IMR-90 (cell line): ENCODE results near the gene SMAD2. TPM values are rescaled to one million over a fixed set of nuclear protein-coding genes. Genes with fewer than 3 reads are reported as not detected.

Source experiments
- ATAC-seq: fragments of 200-7000 bp; cut with Tn5 transposase; 2 replicates; pipeline ENCODE4 v1.9.1; 2020; ENCODE audit warnings: low read depth, mild to moderate bottlenecking, moderate library complexity
- BruUV-seq: library from RNA; stranded (reverse); fragments of 400-500 nt; replicated peaks from 2 replicates; lab custom pipeline; 2021; lab: Mats Ljungman, UMichigan
- CTCF ChIA-PET: fragments of 300-600 bp; formaldehyde crosslinking; extraction: SDS; loops from one replicate; lab custom pipeline; 2021; ENCODE audit warnings: antibody characterized with exemption; lab: Yijun Ruan, JAX
- POLR2A ChIA-PET: fragments of 300-600 bp; sonication (Branson Sonifier 250); formaldehyde crosslinking; loops from one replicate; lab custom pipeline; 2022; ENCODE audit warnings: antibody characterized with exemption; ENCODE audit not compliant: unreplicated experiment; lab: Charles Lee
- DNase-seq: peaks from one replicate; pipeline ENCODE4 v3.0.0; 2013
- H2AFZ ChIP-seq: replicated peaks from 2 replicates; pipeline ENCODE3; 2013; ENCODE audit warnings: low read length, mild to moderate bottlenecking; ENCODE audit not compliant: poor library complexity
- H2AK5ac ChIP-seq: 2 replicates; pipeline ENCODE4 v1.6.1; 2013; ENCODE audit warnings: low read depth, low read length, inconsistent platforms
- H2AK9ac ChIP-seq: replicated peaks from 2 replicates; pipeline ENCODE3; 2013; ENCODE audit warnings: mild to moderate bottlenecking, low read depth, low read length, moderate library complexity; ENCODE audit not compliant: poor library complexity
- H2BK120ac ChIP-seq: 2 replicates; pipeline ENCODE4 v1.6.1; 2013; ENCODE audit warnings: low read depth, low read length, inconsistent platforms
- H2BK15ac ChIP-seq: 3 replicates; pipeline ENCODE4 v1.6.1; 2013; ENCODE audit warnings: low read depth, low read length, inconsistent platforms
- H2BK20ac ChIP-seq: 2 replicates; pipeline ENCODE4 v1.6.1; 2013; ENCODE audit warnings: low read depth, mild to moderate bottlenecking, inconsistent platforms, low read length, moderate library complexity
- H2BK5ac ChIP-seq: 2 replicates; pipeline ENCODE4 v1.6.1; 2013; ENCODE audit warnings: mild to moderate bottlenecking, low read depth, low read length, inconsistent platforms; ENCODE audit not compliant: poor library complexity, severe bottlenecking
- H3K14ac ChIP-seq: replicated peaks from 2 replicates; pipeline ENCODE4 v1.6.1; 2013; ENCODE audit warnings: low read depth, low read length, inconsistent platforms
- H3K18ac ChIP-seq: 2 replicates; pipeline ENCODE4 v1.6.1; 2013; ENCODE audit warnings: low read depth, low read length, control low read depth
- H3K23ac ChIP-seq: 2 replicates; pipeline ENCODE4 v1.6.1; 2013; ENCODE audit warnings: low read depth, low read length, inconsistent platforms
- H3K27ac ChIP-seq: 2 replicates; pipeline ENCODE4 v1.5.1; 2013; ENCODE audit warnings: mild to moderate bottlenecking, control low read depth, low read length; ENCODE audit not compliant: insufficient read depth
- H3K27me3 ChIP-seq: 2 replicates; pipeline ENCODE4 v1.6.1; 2013; ENCODE audit warnings: low read length; ENCODE audit not compliant: control insufficient read depth, insufficient read depth
- H3K36me3 ChIP-seq: 2 replicates; pipeline ENCODE4 v1.6.1; 2013; ENCODE audit warnings: low read length, mixed read lengths; ENCODE audit not compliant: control insufficient read depth, insufficient read depth
- H3K4ac ChIP-seq: 2 replicates; pipeline ENCODE4 v1.6.1; 2013; ENCODE audit warnings: low read depth, low read length, inconsistent platforms
- H3K4me1 ChIP-seq: 2 replicates; pipeline ENCODE4 v1.6.1; 2013; ENCODE audit warnings: low read length, mixed read lengths; ENCODE audit not compliant: control insufficient read depth, insufficient read depth
- H3K4me2 ChIP-seq: 2 replicates; pipeline ENCODE4 v1.6.1; 2013; ENCODE audit warnings: low read depth, mild to moderate bottlenecking, control low read depth, low read length, moderate library complexity
- H3K4me3 ChIP-seq: 2 replicates; pipeline ENCODE4 v1.5.1; 2013; ENCODE audit warnings: low read depth, mild to moderate bottlenecking, control low read depth, low read length, moderate library complexity; ENCODE audit not compliant: insufficient read depth
- H3K56ac ChIP-seq: 2 replicates; pipeline ENCODE4 v1.6.1; 2013; ENCODE audit warnings: low read length, inconsistent platforms; ENCODE audit not compliant: insufficient read depth; ENCODE audit errors: extremely low read depth
- H3K79me1 ChIP-seq, 2 experiments: 2 replicates each; pipeline ENCODE4 v1.6.1; 2013; ENCODE audit warnings: low read length in 2 of 2, inconsistent platforms in 1 of 2, low read depth in 1 of 2
- H3K9ac ChIP-seq: 2 replicates; pipeline ENCODE4 v1.6.1; 2013; ENCODE audit warnings: low read depth, low read length, control low read depth
- H3K9me1 ChIP-seq: 2 replicates; pipeline ENCODE4 v1.6.1; 2013; ENCODE audit warnings: low read length, inconsistent platforms; ENCODE audit not compliant: insufficient read depth
- H3K9me3 ChIP-seq: 2 replicates; pipeline ENCODE4 v1.6.1; 2013; ENCODE audit warnings: low read length; ENCODE audit not compliant: control insufficient read depth, insufficient read depth
- H4K20me1 ChIP-seq: 2 replicates; pipeline ENCODE4 v1.6.1; 2013; ENCODE audit warnings: low read length, inconsistent platforms; ENCODE audit not compliant: insufficient read depth
- H4K5ac ChIP-seq: 2 replicates; pipeline ENCODE4 v1.6.1; 2013; ENCODE audit warnings: mild to moderate bottlenecking, low read depth, low read length, control low read depth
- H4K8ac ChIP-seq, 2 experiments: 2 replicates each; pipeline ENCODE4 v1.6.1; 2013; ENCODE audit warnings: low read depth in 2 of 2, low read length in 2 of 2, control low read depth in 1 of 2, inconsistent platforms in 1 of 2
- H4K91ac ChIP-seq: 2 replicates; pipeline ENCODE4 v1.6.1; 2013; ENCODE audit warnings: low read depth, low read length, inconsistent platforms; ENCODE audit not compliant: insufficient read depth
- BHLHE40 ChIP-seq: fragments of 150-350 bp; IDR thresholded peaks from 2 replicates; pipeline ENCODE4 v1.6.1; 2016; ENCODE audit warnings: mild to moderate bottlenecking, low read depth, low read length
- CEBPB ChIP-seq: IDR thresholded peaks from 2 replicates; pipeline ENCODE4 v1.6.1; 2012; ENCODE audit warnings: low read depth, low read length, improper control_type of control experiment
- CHD1 ChIP-seq: IDR thresholded peaks from 2 replicates; pipeline ENCODE4 v1.6.1; 2012; ENCODE audit warnings: low read depth, low read length, improper control_type of control experiment
- CTCF ChIP-seq: conservative IDR thresholded peaks from 2 replicates; pipeline ENCODE4 v1.5.1; 2012; ENCODE audit warnings: mild to moderate bottlenecking, low read depth, low read length, improper control_type of control experiment
- ELK1 ChIP-seq: fragments of 150-350 bp; IDR thresholded peaks from 2 replicates; pipeline ENCODE4 v1.6.1; 2016; ENCODE audit warnings: low read depth, mild to moderate bottlenecking, low read length, moderate library complexity, borderline replicate concordance
- FOS ChIP-seq: fragments of 150-350 bp; IDR thresholded peaks from 2 replicates; pipeline ENCODE4 v1.6.1; 2016; ENCODE audit warnings: low read depth, low read length
- MAFK ChIP-seq: IDR thresholded peaks from 2 replicates; pipeline ENCODE4 v1.6.1; 2012; ENCODE audit warnings: low read depth, low read length, improper control_type of control experiment
- MAZ ChIP-seq: IDR thresholded peaks from 2 replicates; pipeline ENCODE4 v1.6.1; 2012; ENCODE audit warnings: low read depth, mild to moderate bottlenecking, low read length, improper control_type of control experiment, moderate library complexity, borderline replicate concordance
- MXI1 ChIP-seq: IDR thresholded peaks from 2 replicates; pipeline ENCODE4 v1.6.1; 2012; ENCODE audit warnings: low read depth, mild to moderate bottlenecking, low read length, moderate library complexity, borderline replicate concordance
- NFE2L2 ChIP-seq: fragments of 150-350 bp; IDR thresholded peaks from 2 replicates; pipeline ENCODE4 v1.6.1; 2016; ENCODE audit warnings: low read depth, mild to moderate bottlenecking, low read length
- POLR2A ChIP-seq: IDR thresholded peaks from 2 replicates; pipeline ENCODE4 v1.6.1; 2012; ENCODE audit warnings: mild to moderate bottlenecking, low read depth, low read length
- RAD21 ChIP-seq: IDR thresholded peaks from 2 replicates; pipeline ENCODE4 v1.6.1; 2012; ENCODE audit warnings: low read length, improper control_type of control experiment
- RCOR1 ChIP-seq: IDR thresholded peaks from 2 replicates; pipeline ENCODE4 v1.6.1; 2012; ENCODE audit warnings: mild to moderate bottlenecking, low read length, improper control_type of control experiment; ENCODE audit not compliant: insufficient replicate concordance
- RFX5 ChIP-seq: IDR thresholded peaks from 2 replicates; pipeline ENCODE4 v1.8.0; 2012; ENCODE audit warnings: low read depth, mild to moderate bottlenecking, low read length, moderate library complexity
- SMC3 ChIP-seq: fragments of 150-350 bp; IDR thresholded peaks from 2 replicates; pipeline ENCODE4 v1.6.1; 2016; ENCODE audit warnings: low read depth, mild to moderate bottlenecking, antibody characterized with exemption, low read length, moderate library complexity
- USF2 ChIP-seq: fragments of 150-350 bp; IDR thresholded peaks from 2 replicates; pipeline ENCODE4 v1.6.1; 2017; ENCODE audit warnings: mild to moderate bottlenecking, antibody characterized with exemption, low read length, low read depth
- WGBS, 2 experiments: methylation state at CpG; one replicate each; pipeline versions ENCODE4 v1.1.5 to v1.1.7; 2013; ENCODE audit warnings: missing lambda C conversion rate in 2 of 2; ENCODE audit not compliant: insufficient read length in 1 of 2; ENCODE audit errors: extremely low coverage in 2 of 2; 5-methylcytosine and 5-hydroxymethylcytosine counted together
- dilution Hi-C: fragments of 300-500 bp; cut with HindIII; formaldehyde crosslinking; loops from one replicate; pipeline ENCODE4 v1.14.3; 2018; ENCODE audit warnings: low sequenced_read_pairs; ENCODE audit not compliant: unreplicated experiment
- in situ Hi-C: fragments of 300-500 bp; cut with MboI; formaldehyde crosslinking; loops from 3 replicates; pipeline ENCODE4 v1.14.3; 2019; ENCODE audit warnings: low sequenced_read_pairs, inconsistent platforms, mixed read lengths
- intact Hi-C: fragments of 100-400 bp; cut with micrococcal nuclease; formaldehyde crosslinking; loops from 2 replicates; pipeline ENCODE4 v1.10.0; 2022
- polyA plus RNA-seq, 3 experiments: library from polyadenylated mRNA; depleted of rRNA; stranded (reverse); fragments of >200 nt; gene quantifications; 2 replicates each; pipeline ENCODE4 v1.2.3, GENCODE V29; 2012; ENCODE audit warnings: low replicate concordance in 1 of 3
- total RNA-seq: library from RNA; depleted of rRNA; stranded (reverse); fragments of >200 nt; gene quantifications from 2 replicates; pipeline ENCODE4 v1.2.3, GENCODE V29; 2012

The SMAD2 gene
- total and polyA plus RNA-seq, 2 of the 4 experiments (the other 2 are of a cell fraction): 41.7 to 171 TPM

GRCh38 chr18:47932603-47933002 lies 2.1 kb upstream of the SMAD2 start:
- BruUV-seq: no TSS peak

More at GRCh38 chr18:47932603-47933002, 2.1 kb upstream of the SMAD2 start:
- Histone ChIP-seq H4K20me1 (peaks cover 9% of the 10 kb centered on the region; the same call in 1 of the 2 replicates), H4K5ac (no peak overlapping the region), H3K79me1 (peaks cover 0 to 9% of the 10 kb centered on the region in 2 experiments; a peak in 2 of 4 replicates), H2BK15ac (no peak overlapping the region), H3K4me3 (no peak overlapping the region), H3K4me2 (no peak overlapping the region), H3K27me3 (peaks cover 10% of the 10 kb centered on the region; the same call in 1 of the 2 replicates), H3K27ac (no peak overlapping the region), H3K9me3 (no peaks in the 10 kb centered on the region), H2BK5ac (no peak overlapping the region), H2BK20ac (no peak overlapping the region), H2AFZ (no peak overlapping the region), H2AK9ac (no peak overlapping the region), H3K23ac (no peak overlapping the region), H2AK5ac (no peak overlapping the region), H3K4me1 (no peaks in the 10 kb centered on the region), H3K14ac (no peak overlapping the region), H3K9me1 (peaks cover 3% of the 10 kb centered on the region; the same call in 1 of the 2 replicates), H3K9ac (no peak overlapping the region), H3K36me3 (no peaks in the 10 kb centered on the region), H2BK120ac (no peak overlapping the region), H4K8ac (no peak overlapping the region), H3K18ac (no peak overlapping the region), H3K4ac (no peak overlapping the region), H4K91ac (no peak overlapping the region), H3K56ac (no peak overlapping the region)
- POLR2A ChIA-PET: no interaction called here
- WGBS, 2 experiments: no CpG with 5 or more reads among the region's 4 CpGs
- in situ Hi-C loops (no loop called here), intact Hi-C loops (loop anchor here (5.0 kb wide), 1 partner anchor 160 kb away; no protein-coding TSS in a partner anchor), dilution Hi-C loops (no loop called here)
- CTCF ChIA-PET: no interaction called here
- DNase-seq (no peak), ATAC-seq (no peak)
- TF ChIP-seq BHLHE40: no peak
- no peak for TF ChIP-seq MXI1
- no peak for TF ChIP-seq POLR2A
- no peak for TF ChIP-seq CEBPB
- no peak for TF ChIP-seq RAD21
- no peak for TF ChIP-seq SMC3
- TF ChIP-seq CTCF: no peak
- no peak for TF ChIP-seq MAFK
- no peak for TF ChIP-seq MAZ
- no peak for TF ChIP-seq NFE2L2
- no peak for TF ChIP-seq USF2
- TF ChIP-seq CHD1: no peak
- no peak for TF ChIP-seq ELK1
- TF ChIP-seq RFX5: no peak
- no peak for TF ChIP-seq RCOR1
- no peak for TF ChIP-seq FOS
